Measurements from ENCODE around the gene SFT2D2. TPM values are rescaled to one million over a fixed set of nuclear protein-coding genes. Genes with fewer than 3 reads are reported as not detected.

The SFT2D2 gene
- total RNA-seq, 2 donors from 2014 or later: 40.8 to 49.8 TPM

Other genes starting within 250 kb of the SFT2D2 start
- under 1 TPM; 0.34 to 0.53 TPM for gene GPR161, start 89.1 kb upstream of the SFT2D2 start, total RNA-seq
- 10 to 100 TPM; 40.7 to 82.2 TPM for gene TIPRL, start 47.0 kb upstream of the SFT2D2 start, total RNA-seq
- 1 to 10 TPM; 2.0 to 2.9 TPM for gene TBX19, start 54.9 kb downstream of the SFT2D2 start, total RNA-seq